ENCODE data around the gene PRPF4.
"Not testable (repeated sequence)": the region's sequence is repeated elsewhere in the genome, so short reads cannot be mapped to it uniquely, and the experiment has no call there.

The PRPF4 gene

GRCh38 chr9:113293285-113293878 is 17.9 kb downstream of the PRPF4 start:
- Mint-ChIP-seq H3K27ac (no peak overlapping the region), H3K4me1 (no peaks in the 10 kb centered on the region), H3K9me3 (no peaks in the 10 kb centered on the region), H3K36me3 (ENCODE audit: low read depth) (peaks cover 40% of the 10 kb centered on the region), H3K27me3 (no peaks in the 10 kb centered on the region), H3K4me3 (no peak overlapping the region)
- no peak for ATAC-seq
- DNase-seq: no peak

GRCh38 chr9:113296247-113296646 is 20.8 kb downstream of the PRPF4 start:
- not testable (repeated sequence) for H3K27me3 Mint-ChIP-seq, H3K4me1 Mint-ChIP-seq, DNase-seq, H3K4me3 Mint-ChIP-seq, H3K9me3 Mint-ChIP-seq, ATAC-seq, H3K27ac Mint-ChIP-seq
- peaks cover 17% of the 10 kb centered on the region for H3K36me3 Mint-ChIP-seq (ENCODE audit: low read depth)

GRCh38 chr9:113296796-113297558 is 21.5 kb downstream of the PRPF4 start:
- no peaks in the 10 kb centered on the region for H3K27me3 Mint-ChIP-seq
- peaks cover 9% of the 10 kb centered on the region for H3K36me3 Mint-ChIP-seq (ENCODE audit: low read depth)
- DNase-seq (no peak), ATAC-seq (no peak)
- no peak overlapping the region for H3K27ac Mint-ChIP-seq
- H3K9me3 Mint-ChIP-seq: no peaks in the 10 kb centered on the region
- no peak overlapping the region for H3K4me3 Mint-ChIP-seq
- no peaks in the 10 kb centered on the region for H3K4me1 Mint-ChIP-seq

GRCh38 chr9:113298311-113298710 is 22.9 kb downstream of the PRPF4 start:
- Mint-ChIP-seq H3K27me3 (no peaks in the 10 kb centered on the region), H3K27ac (no peak overlapping the region), H3K36me3 (ENCODE audit: low read depth) (peaks cover 3% of the 10 kb centered on the region), H3K4me1 (no peaks in the 10 kb centered on the region), H3K9me3 (no peaks in the 10 kb centered on the region), H3K4me3 (no peak overlapping the region)
- ATAC-seq: no peak
- DNase-seq: no peak

- Mint-ChIP-seq H3K27ac (no peak overlapping the region), H3K4me1 (no peaks in the 10 kb centered on the region)
- no peak for DNase-seq
Measured at GRCh38 chr9:113298924-113299770, 23.7 kb downstream of the PRPF4 start.

GRCh38 chr9:113299800-113300292 is 24.4 kb downstream of the PRPF4 start:
- no peak for ATAC-seq

More at GRCh38 chr9:113298924-113299770, 23.7 kb downstream of the PRPF4 start:
- Mint-ChIP-seq H3K9me3 (no peaks in the 10 kb centered on the region), H3K4me3 (no peak overlapping the region), H3K27me3 (no peaks in the 10 kb centered on the region), H3K36me3 (ENCODE audit: low read depth) (no peaks in the 10 kb centered on the region)
- ATAC-seq: no peak

GRCh38 chr9:113301548-113301947 is 26.1 kb downstream of the PRPF4 start:
- H3K4me3 Mint-ChIP-seq: no peak overlapping the region
- DNase-seq (no peak), ATAC-seq (no peak)
- H3K4me1 Mint-ChIP-seq: no peaks in the 10 kb centered on the region
- H3K27ac Mint-ChIP-seq: no peak overlapping the region
- no peaks in the 10 kb centered on the region for H3K27me3 Mint-ChIP-seq
- H3K9me3 Mint-ChIP-seq: no peaks in the 10 kb centered on the region
- H3K36me3 Mint-ChIP-seq (ENCODE audit: low read depth): no peaks in the 10 kb centered on the region

More at GRCh38 chr9:113299800-113300292, 24.4 kb downstream of the PRPF4 start:
- no peaks in the 10 kb centered on the region for H3K9me3 Mint-ChIP-seq
- H3K27me3 Mint-ChIP-seq: no peaks in the 10 kb centered on the region
- H3K4me1 Mint-ChIP-seq: no peaks in the 10 kb centered on the region
- no peak overlapping the region for H3K27ac Mint-ChIP-seq
- H3K36me3 Mint-ChIP-seq (ENCODE audit: low read depth): no peaks in the 10 kb centered on the region
- H3K4me3 Mint-ChIP-seq: no peak overlapping the region
- DNase-seq: no peak

GRCh38 chr9:113302792-113303418 is 27.4 kb downstream of the PRPF4 start, which contains the start of gene RNF183:
Gene RNF183, minus strand, starts transcription at chr9:113303376. Its CDS starts 5,192 bp downstream, at chr9:113298184.
- Mint-ChIP-seq H3K36me3 (ENCODE audit: low read depth) (no peaks in the 10 kb centered on the region), H3K27ac (no peak within 1 kb of the TSS), H3K4me1 (no peaks in the 10 kb centered on the region), H3K9me3 (no peaks in the 10 kb centered on the region), H3K27me3 (no peaks in the 10 kb centered on the region), H3K4me3 (no peak within 1 kb of the TSS)
- no peak for DNase-seq
- ATAC-seq: no peak

- H3K4me1 Mint-ChIP-seq: no peaks in the 10 kb centered on the region
- no peak overlapping the region for H3K27ac Mint-ChIP-seq
- no peaks in the 10 kb centered on the region for H3K9me3 Mint-ChIP-seq
- H3K4me3 Mint-ChIP-seq: no peak overlapping the region
- DNase-seq (no peak), ATAC-seq (no peak)
- no peaks in the 10 kb centered on the region for H3K27me3 Mint-ChIP-seq
- H3K36me3 Mint-ChIP-seq (ENCODE audit: low read depth): no peaks in the 10 kb centered on the region
Measured at GRCh38 chr9:113306566-113306965, 31.1 kb downstream of the PRPF4 start.

GRCh38 chr9:113307396-113307975 is 32.0 kb downstream of the PRPF4 start:
- H3K27ac Mint-ChIP-seq: no peak overlapping the region
- no peak for ATAC-seq

GRCh38 chr9:113309204-113309813 is 33.9 kb downstream of the PRPF4 start:
- no peak overlapping the region for H3K4me3 Mint-ChIP-seq
- H3K27me3 Mint-ChIP-seq: no peaks in the 10 kb centered on the region
- no peak for ATAC-seq
- no peaks in the 10 kb centered on the region for H3K36me3 Mint-ChIP-seq (ENCODE audit: low read depth)
- H3K27ac Mint-ChIP-seq: no peak overlapping the region
- no peaks in the 10 kb centered on the region for H3K9me3 Mint-ChIP-seq
- peak; percentile 15 for DNase-seq
- H3K4me1 Mint-ChIP-seq: no peaks in the 10 kb centered on the region

More at GRCh38 chr9:113307396-113307975, 32.0 kb downstream of the PRPF4 start:
- no peak for DNase-seq
- Mint-ChIP-seq H3K4me1 (no peaks in the 10 kb centered on the region), H3K36me3 (ENCODE audit: low read depth) (no peaks in the 10 kb centered on the region), H3K9me3 (no peaks in the 10 kb centered on the region), H3K4me3 (no peak overlapping the region), H3K27me3 (no peaks in the 10 kb centered on the region)

GRCh38 chr9:113310538-113310937 is 35.1 kb downstream of the PRPF4 start:
- ATAC-seq (no peak), DNase-seq (no peak)
- no peak overlapping the region for H3K4me3 Mint-ChIP-seq
- H3K27me3 Mint-ChIP-seq: no peaks in the 10 kb centered on the region
- H3K27ac Mint-ChIP-seq: no peak overlapping the region
- no peaks in the 10 kb centered on the region for H3K9me3 Mint-ChIP-seq
- no peaks in the 10 kb centered on the region for H3K4me1 Mint-ChIP-seq
- H3K36me3 Mint-ChIP-seq (ENCODE audit: low read depth): no peaks in the 10 kb centered on the region

GRCh38 chr9:113311961-113312360 is 36.5 kb downstream of the PRPF4 start:
- no peak for ATAC-seq
- H3K4me3 Mint-ChIP-seq: no peak overlapping the region
- DNase-seq: no peak
- no peak overlapping the region for H3K27ac Mint-ChIP-seq
- no peaks in the 10 kb centered on the region for H3K9me3 Mint-ChIP-seq
- H3K4me1 Mint-ChIP-seq: no peaks in the 10 kb centered on the region
- H3K36me3 Mint-ChIP-seq (ENCODE audit: low read depth): no peaks in the 10 kb centered on the region
- H3K27me3 Mint-ChIP-seq: no peaks in the 10 kb centered on the region

Measured in activated naive CD8-positive, alpha-beta T cell treated with anti-CD3 and anti-CD28 coated beads, Interleukin-2, amount 50 U/mL, for 24 hours (primary cell).